K562 (cell line): ENCODE measurements around the gene KCNQ4. TPM values are rescaled to one million over a fixed set of nuclear protein-coding genes. Genes with fewer than 3 reads are reported as not detected.

Source experiments
- ARID2 ChIP-seq: fragments of 450-650 bp; IDR thresholded peaks from 2 replicates; pipeline ENCODE4 v1.6.1; 2017; ENCODE audit warnings: antibody characterized with exemption, mild to moderate bottlenecking
- CUX1 ChIP-seq: fragments of 200-800 bp; sonication (Bioruptor generic); IDR thresholded peaks from 2 replicates; pipeline ENCODE4 v1.6.1; 2016; ENCODE audit warnings: missing genetic modification characterization, missing compliant biosample characterization
- MCM2 ChIP-seq: fragments of 450-650 bp; IDR thresholded peaks from 2 replicates; pipeline ENCODE4 v1.6.1; 2017; ENCODE audit warnings: low read depth, mild to moderate bottlenecking
- SMC3 ChIP-seq: conservative IDR thresholded peaks from 2 replicates; pipeline ENCODE4 v1.6.1; 2011; ENCODE audit warnings: low read depth, low read length, improper control_type of control experiment; ENCODE audit not compliant: insufficient read depth
- SOX6 ChIP-seq: fragments of 450-650 bp; IDR thresholded peaks from 2 replicates; pipeline ENCODE4 v1.6.1; 2014; ENCODE audit warnings: mild to moderate bottlenecking
- TAF9B ChIP-seq: fragments of 450-650 bp; IDR thresholded peaks from 2 replicates; pipeline ENCODE4 v1.6.1; 2018; ENCODE audit warnings: mild to moderate bottlenecking; ENCODE audit not compliant: partially characterized antibody
- TFAP4 ChIP-seq: sonication (generic); formaldehyde crosslinking; IDR thresholded peaks from 2 replicates; pipeline ENCODE4 v1.8.0; 2022; ENCODE audit warnings: missing genetic modification reagents, mild to moderate bottlenecking, moderate library complexity, borderline replicate concordance
- ZNF830 ChIP-seq: fragments of 250-450 bp; sonication (Bioruptor Pico); IDR thresholded peaks from 2 replicates; pipeline ENCODE4 v1.5.0; 2021; ENCODE audit warnings: mild to moderate bottlenecking
- polyA plus RNA-seq, 8 experiments: library from polyadenylated mRNA; depleted of rRNA in 4 of 8; stranded (reverse) in 5 of 8; unstranded in 3 of 8; fragments of >200 nt; fragmentation: Nextera tagmentation in 2 of 8; fragmentation: Illumina TruSeq in 1 of 8; extraction: Ambion mirVana in 2 of 8; extraction: Trizol in 1 of 8; gene quantifications; 2 replicates each; pipeline versions ENCODE4 v1.2.1 to v1.2.3, GENCODE V29; 2011 to 2014; ENCODE audit warnings: inconsistent platforms in 1 of 8, missing spikeins in 1 of 8
- total RNA-seq, 7 experiments: library from RNA; depleted of rRNA in 6 of 7; stranded (reverse); fragments of >200 nt in 6 of 7; fragmentation: Illumina TruSeq in 2 of 7; extraction: Trizol in 2 of 7; gene quantifications; 2 replicates each; pipeline versions ENCODE4 v1.2.1 to v1.2.3, GENCODE V29; 2011 to 2021; ENCODE audit warnings: low replicate concordance in 1 of 7
- TF ChIP-seq, protein P1 (sequence below), 2 experiments: fragments of 450-650 bp; formaldehyde crosslinking in 1 of 2; IDR thresholded peaks; 2 replicates each; pipeline versions ENCODE4 v1.4.0 to v1.6.1; 2014 to 2020; ENCODE audit warnings: mild to moderate bottlenecking in 2 of 2, borderline replicate concordance in 1 of 2, low read depth in 1 of 2
- TF ChIP-seq, protein P2 (sequence below): sonication (generic); formaldehyde crosslinking; IDR thresholded peaks from 2 replicates; pipeline ENCODE4 v1.8.1; 2023; ENCODE audit warnings: mild to moderate bottlenecking, missing genetic modification reagents

The KCNQ4 gene
- total and polyA plus RNA-seq, 9 of the 15 experiments (the other 6 are each of a cell fraction or from before 2014, with no cell fraction given), result 0.07 to 4.1 (median 0.79) TPM

DNA sequence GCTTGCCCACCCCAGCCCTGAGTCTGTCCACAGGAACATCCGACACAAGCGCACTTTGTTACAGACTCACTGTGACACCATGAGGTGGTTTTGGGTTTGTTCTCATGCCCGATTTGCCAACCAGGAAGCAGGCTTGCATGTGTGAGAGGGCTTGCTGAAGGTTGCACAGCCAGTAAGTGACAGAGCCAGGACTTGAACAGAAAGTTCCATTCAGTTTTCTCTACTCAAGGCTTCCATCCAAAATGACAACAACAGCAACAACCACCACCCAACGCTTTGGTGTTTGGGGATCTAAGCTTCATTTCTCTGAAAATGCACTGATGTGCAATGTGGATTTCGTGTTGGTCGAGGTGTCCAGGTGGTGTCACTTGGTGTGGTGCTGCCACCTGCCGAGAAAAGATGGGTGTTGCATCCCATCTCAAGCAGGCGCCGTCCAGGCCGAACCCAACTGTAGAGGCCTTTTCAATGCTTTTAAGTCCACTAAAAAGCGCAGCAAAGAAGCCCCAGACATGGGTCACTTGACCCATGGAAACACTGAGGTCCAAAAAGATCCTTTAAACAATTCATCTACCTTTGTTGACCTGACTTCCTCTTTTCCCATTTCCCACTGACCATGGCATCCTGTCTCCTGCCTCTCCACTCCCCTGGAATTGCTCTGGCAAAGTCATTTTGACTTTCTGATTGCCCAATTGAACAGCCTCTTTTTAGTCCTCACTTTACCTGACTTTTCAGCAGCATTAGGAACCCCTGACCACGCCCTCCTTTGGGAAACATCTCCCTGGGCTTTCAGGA, 66.4 kb downstream of the KCNQ4 start (continued):
- TF ChIP-seq, protein P1, sequence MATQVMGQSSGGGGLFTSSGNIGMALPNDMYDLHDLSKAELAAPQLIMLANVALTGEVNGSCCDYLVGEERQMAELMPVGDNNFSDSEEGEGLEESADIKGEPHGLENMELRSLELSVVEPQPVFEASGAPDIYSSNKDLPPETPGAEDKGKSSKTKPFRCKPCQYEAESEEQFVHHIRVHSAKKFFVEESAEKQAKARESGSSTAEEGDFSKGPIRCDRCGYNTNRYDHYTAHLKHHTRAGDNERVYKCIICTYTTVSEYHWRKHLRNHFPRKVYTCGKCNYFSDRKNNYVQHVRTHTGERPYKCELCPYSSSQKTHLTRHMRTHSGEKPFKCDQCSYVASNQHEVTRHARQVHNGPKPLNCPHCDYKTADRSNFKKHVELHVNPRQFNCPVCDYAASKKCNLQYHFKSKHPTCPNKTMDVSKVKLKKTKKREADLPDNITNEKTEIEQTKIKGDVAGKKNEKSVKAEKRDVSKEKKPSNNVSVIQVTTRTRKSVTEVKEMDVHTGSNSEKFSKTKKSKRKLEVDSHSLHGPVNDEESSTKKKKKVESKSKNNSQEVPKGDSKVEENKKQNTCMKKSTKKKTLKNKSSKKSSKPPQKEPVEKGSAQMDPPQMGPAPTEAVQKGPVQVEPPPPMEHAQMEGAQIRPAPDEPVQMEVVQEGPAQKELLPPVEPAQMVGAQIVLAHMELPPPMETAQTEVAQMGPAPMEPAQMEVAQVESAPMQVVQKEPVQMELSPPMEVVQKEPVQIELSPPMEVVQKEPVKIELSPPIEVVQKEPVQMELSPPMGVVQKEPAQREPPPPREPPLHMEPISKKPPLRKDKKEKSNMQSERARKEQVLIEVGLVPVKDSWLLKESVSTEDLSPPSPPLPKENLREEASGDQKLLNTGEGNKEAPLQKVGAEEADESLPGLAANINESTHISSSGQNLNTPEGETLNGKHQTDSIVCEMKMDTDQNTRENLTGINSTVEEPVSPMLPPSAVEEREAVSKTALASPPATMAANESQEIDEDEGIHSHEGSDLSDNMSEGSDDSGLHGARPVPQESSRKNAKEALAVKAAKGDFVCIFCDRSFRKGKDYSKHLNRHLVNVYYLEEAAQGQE (IDR thresholded peaks at IDR 0.05; ENCODE audit: borderline replicate concordance), result peak; percentile 90
- TF ChIP-seq, protein P1 (CRISPR knock-in tag; IDR thresholded peaks at IDR 0.05; ENCODE audit: low read depth), result no peak
- TF ChIP-seq ZNF830 (CRISPR knock-in tag), result no peak
- TF ChIP-seq SOX6, result 0 out of 2 replicates have a peak, but pooled peaks have one; percentile 13
- TF ChIP-seq, protein P2, sequence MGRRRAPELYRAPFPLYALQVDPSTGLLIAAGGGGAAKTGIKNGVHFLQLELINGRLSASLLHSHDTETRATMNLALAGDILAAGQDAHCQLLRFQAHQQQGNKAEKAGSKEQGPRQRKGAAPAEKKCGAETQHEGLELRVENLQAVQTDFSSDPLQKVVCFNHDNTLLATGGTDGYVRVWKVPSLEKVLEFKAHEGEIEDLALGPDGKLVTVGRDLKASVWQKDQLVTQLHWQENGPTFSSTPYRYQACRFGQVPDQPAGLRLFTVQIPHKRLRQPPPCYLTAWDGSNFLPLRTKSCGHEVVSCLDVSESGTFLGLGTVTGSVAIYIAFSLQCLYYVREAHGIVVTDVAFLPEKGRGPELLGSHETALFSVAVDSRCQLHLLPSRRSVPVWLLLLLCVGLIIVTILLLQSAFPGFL, result no peak
- TF ChIP-seq ARID2, result peak; percentile 77
- TF ChIP-seq MCM2, result no peak
- no peak for TF ChIP-seq TAF9B
- TF ChIP-seq CUX1 (CRISPR knock-in tag), result no peak
- peak; percentile 72 for TF ChIP-seq TFAP4 (CRISPR knock-in tag)
- peak; percentile 94 for TF ChIP-seq SMC3
